ENCODE results near the gene RAD54L. TPM values are rescaled to one million over a fixed set of nuclear protein-coding genes. Genes with fewer than 3 reads are reported as not detected.
A peak's percentile ranks its signal among the peaks of the same experiment; 100 is the strongest.
"Not testable (repeated sequence)": the region's sequence is repeated elsewhere in the genome, so short reads cannot be mapped to it uniquely, and the experiment has no call there.

The RAD54L gene
- total RNA-seq, 1 donor from 2014 or later, result 22.2 TPM

- Histone ChIP-seq H3K4me3 (no peak overlapping the region), H3K27ac (no peak overlapping the region), H3K9me3 (ENCODE audit: low read depth) (no peaks in the 10 kb centered on the region), H3K36me3 (no peaks in the 10 kb centered on the region), H3K79me2 (ENCODE audit: low read depth) (no peaks in the 10 kb centered on the region), H3F3A (ENCODE audit: low read depth) (peaks cover 31% of the 10 kb centered on the region), H3K4me2 (no peak overlapping the region), H2AFZ (replicated peaks) (no peak overlapping the region), H3K4me1 (peaks cover 25% of the 10 kb centered on the region), H3K27me3 (no peaks in the 10 kb centered on the region), H3K9ac (no peak overlapping the region), H4K20me1 (ENCODE audit: low read depth) (no peaks in the 10 kb centered on the region)
- no peaks in the 10 kb centered on the region for H3K36me3 Mint-ChIP-seq
- H3K27me3 Mint-ChIP-seq (ENCODE audit: insufficient read depth, low read depth), result peaks cover 9% of the 10 kb centered on the region
- DNase-seq (ENCODE audit: low spot score), result no peak
- no peaks in the 10 kb centered on the region for H3K9me3 Mint-ChIP-seq
- H3K4me1 Mint-ChIP-seq, result peaks cover 54% of the 10 kb centered on the region
- H3K4me3 Mint-ChIP-seq, result no peak overlapping the region
- no peak overlapping the region for H3K27ac Mint-ChIP-seq
- TF ChIP-seq EZH2 (IDR thresholded peaks at IDR 0.05) (no peak), EZH2phosphoT487 (IDR thresholded peaks at IDR 0.05) (no peak), CTCF (IDR thresholded peaks at IDR 0.05) (no peak)
These were observed 26.8 kb upstream of the RAD54L start for GRCh38 chr1:46220808-46221207.

GRCh38 chr1:46221749-46222148, 25.8 kb upstream of the RAD54L start:
- H3K4me1 Mint-ChIP-seq, result peaks cover 54% of the 10 kb centered on the region
- H3K4me3 Mint-ChIP-seq, result peak overlapping the region; percentile 49
- no peaks in the 10 kb centered on the region for H3K36me3 ChIP-seq
- H4K20me1 ChIP-seq (ENCODE audit: low read depth), result no peaks in the 10 kb centered on the region
- no peaks in the 10 kb centered on the region for H3K9me3 Mint-ChIP-seq
- H3K9me3 ChIP-seq (ENCODE audit: low read depth), result no peaks in the 10 kb centered on the region
- H3K27ac Mint-ChIP-seq, result peak overlapping the region; percentile 68
- no peak overlapping the region for H3K9ac ChIP-seq
- peaks cover 25% of the 10 kb centered on the region for H3K4me1 ChIP-seq
- H3K4me2 ChIP-seq, result peak overlapping the region; percentile 69
- H3K36me3 Mint-ChIP-seq, result no peaks in the 10 kb centered on the region
- H2AFZ ChIP-seq (replicated peaks), result peak overlapping the region; percentile 76
- TF ChIP-seq EZH2phosphoT487 (IDR thresholded peaks at IDR 0.05), result no peak
- TF ChIP-seq CTCF (IDR thresholded peaks at IDR 0.05), result no peak
- TF ChIP-seq EZH2 (IDR thresholded peaks at IDR 0.05), result no peak
- peak overlapping the region; percentile 13 for H3K27ac ChIP-seq
- H3K79me2 ChIP-seq (ENCODE audit: low read depth), result no peaks in the 10 kb centered on the region
- peaks cover 9% of the 10 kb centered on the region for H3K27me3 Mint-ChIP-seq (ENCODE audit: insufficient read depth, low read depth)
- H3F3A ChIP-seq (ENCODE audit: low read depth), result peaks cover 31% of the 10 kb centered on the region
- peak; percentile 79 for DNase-seq (ENCODE audit: low spot score)
- H3K4me3 ChIP-seq, result no peak overlapping the region
- no peaks in the 10 kb centered on the region for H3K27me3 ChIP-seq

- not testable (repeated sequence) for H3K9ac ChIP-seq; H3K4me2 ChIP-seq; H2AFZ ChIP-seq (replicated peaks); H3K27me3 Mint-ChIP-seq (ENCODE audit: insufficient read depth, low read depth); H3K27me3 ChIP-seq; H3K4me3 ChIP-seq; DNase-seq (ENCODE audit: low spot score); H3K9me3 ChIP-seq (ENCODE audit: low read depth); H3K27ac ChIP-seq; H4K20me1 ChIP-seq (ENCODE audit: low read depth); H3K79me2 ChIP-seq (ENCODE audit: low read depth); H3K9me3 Mint-ChIP-seq; H3K36me3 Mint-ChIP-seq; H3K36me3 ChIP-seq
- Histone ChIP-seq H3F3A (ENCODE audit: low read depth) (peaks cover 31% of the 10 kb centered on the region), H3K4me1 (peaks cover 25% of the 10 kb centered on the region)
- H3K4me1 Mint-ChIP-seq, result peaks cover 54% of the 10 kb centered on the region
- H3K4me3 Mint-ChIP-seq, result peak overlapping the region; percentile 30
- peak overlapping the region; percentile 68 for H3K27ac Mint-ChIP-seq
These were observed 24.5 kb upstream of the RAD54L start for GRCh38 chr1:46223055-46223454.

GRCh38 chr1:46223472-46223943, 24.1 kb upstream of the RAD54L start:
- no peak overlapping the region for H3K4me2 ChIP-seq
- peaks cover 31% of the 10 kb centered on the region for H3F3A ChIP-seq (ENCODE audit: low read depth)
- no peak overlapping the region for H3K27ac ChIP-seq
- peaks cover 9% of the 10 kb centered on the region for H3K27me3 Mint-ChIP-seq (ENCODE audit: insufficient read depth, low read depth)
- no peak overlapping the region for H3K4me3 ChIP-seq
- peak overlapping the region; percentile 18 for H3K4me3 Mint-ChIP-seq
- DNase-seq (ENCODE audit: low spot score), result peak; percentile 89
- peak overlapping the region; percentile 73 for H2AFZ ChIP-seq (replicated peaks)
- H3K9me3 ChIP-seq (ENCODE audit: low read depth), result no peaks in the 10 kb centered on the region
- H3K27ac Mint-ChIP-seq, result peak overlapping the region; percentile 62
- peaks cover 54% of the 10 kb centered on the region for H3K4me1 Mint-ChIP-seq
- no peak for TF ChIP-seq EZH2 (IDR thresholded peaks at IDR 0.05)
- peak; percentile 98 for TF ChIP-seq CTCF (IDR thresholded peaks at IDR 0.05)
- TF ChIP-seq EZH2phosphoT487 (IDR thresholded peaks at IDR 0.05), result no peak
- H3K36me3 Mint-ChIP-seq, result no peaks in the 10 kb centered on the region
- H4K20me1 ChIP-seq (ENCODE audit: low read depth), result no peaks in the 10 kb centered on the region
- no peaks in the 10 kb centered on the region for H3K36me3 ChIP-seq
- H3K79me2 ChIP-seq (ENCODE audit: low read depth), result no peaks in the 10 kb centered on the region
- H3K4me1 ChIP-seq, result peaks cover 25% of the 10 kb centered on the region
- H3K9me3 Mint-ChIP-seq, result no peaks in the 10 kb centered on the region
- H3K27me3 ChIP-seq, result no peaks in the 10 kb centered on the region
- H3K9ac ChIP-seq, result no peak overlapping the region

All from neural progenitor cell (in vitro differentiated cells).